PFSK-1 (cell line): Measurements from ENCODE around the gene KMT2B.
A peak's percentile ranks its signal among the peaks of the same experiment; 100 is the strongest.

Source experiments
- FOXP2 ChIP-seq: optimal IDR thresholded peaks from 2 replicates; pipeline ENCODE3; 2011; ENCODE audit warnings: borderline replicate concordance, control low read depth, inconsistent platforms; ENCODE audit not compliant: insufficient read depth; ENCODE audit errors: extremely low read length, extremely low read depth
- POLR2AphosphoS5 ChIP-seq: IDR thresholded peaks from 2 replicates; pipeline ENCODE4 v1.6.1; 2012; ENCODE audit warnings: low read depth, mild to moderate bottlenecking, control low read depth, low read length, moderate library complexity
- SIN3A ChIP-seq: IDR thresholded peaks from 2 replicates; pipeline ENCODE4 v1.6.1; 2012; ENCODE audit warnings: mild to moderate bottlenecking, low read length, moderate library complexity, borderline replicate concordance; ENCODE audit not compliant: insufficient read depth
- TAF1 ChIP-seq: IDR thresholded peaks from 2 replicates; pipeline ENCODE4 v1.6.1; 2012; ENCODE audit warnings: low read length, control low read depth, borderline replicate concordance; ENCODE audit not compliant: insufficient read depth
- TF ChIP-seq, protein P1 (sequence below), 2 experiments: IDR thresholded peaks; 2 replicates each; pipeline versions ENCODE4 v1.6.1 to v1.8.0; 2011 to 2012; ENCODE audit warnings: low read depth in 2 of 2, low read length in 2 of 2, control low read depth in 1 of 2, inconsistent platforms in 1 of 2, mild to moderate bottlenecking in 1 of 2, moderate library complexity in 1 of 2; ENCODE audit not compliant: insufficient read depth in 1 of 2

Gene KMT2B

DNA sequence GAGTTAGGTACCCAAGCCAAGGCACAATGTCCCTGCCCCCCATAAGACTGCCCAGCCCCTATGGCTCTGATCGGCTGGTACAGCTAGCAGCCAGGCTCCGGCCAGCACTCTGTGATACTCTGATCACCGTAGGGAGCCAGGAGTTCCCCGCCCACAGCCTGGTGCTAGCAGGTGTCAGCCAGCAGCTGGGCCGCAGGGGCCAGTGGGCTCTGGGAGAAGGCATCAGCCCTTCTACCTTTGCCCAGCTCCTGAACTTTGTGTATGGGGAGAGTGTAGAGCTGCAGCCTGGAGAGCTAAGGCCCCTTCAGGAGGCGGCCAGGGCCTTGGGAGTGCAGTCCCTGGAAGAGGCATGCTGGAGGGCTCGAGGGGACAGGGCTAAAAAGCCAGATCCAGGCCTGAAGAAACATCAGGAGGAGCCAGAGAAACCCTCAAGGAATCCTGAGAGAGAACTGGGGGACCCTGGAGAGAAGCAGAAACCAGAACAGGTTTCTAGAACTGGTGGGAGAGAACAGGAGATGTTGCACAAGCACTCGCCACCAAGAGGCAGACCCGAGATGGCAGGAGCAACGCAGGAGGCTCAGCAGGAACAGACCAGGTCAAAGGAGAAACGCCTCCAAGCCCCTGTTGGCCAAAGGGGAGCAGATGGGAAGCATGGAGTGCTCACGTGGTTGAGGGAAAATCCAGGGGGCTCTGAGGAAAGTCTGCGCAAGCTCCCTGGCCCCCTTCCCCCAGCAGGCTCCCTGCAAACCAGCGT, 3.0 kb upstream of the KMT2B start:
- TF ChIP-seq TAF1, result no peak
- TF ChIP-seq POLR2AphosphoS5, result no peak
- TF ChIP-seq, protein P1, sequence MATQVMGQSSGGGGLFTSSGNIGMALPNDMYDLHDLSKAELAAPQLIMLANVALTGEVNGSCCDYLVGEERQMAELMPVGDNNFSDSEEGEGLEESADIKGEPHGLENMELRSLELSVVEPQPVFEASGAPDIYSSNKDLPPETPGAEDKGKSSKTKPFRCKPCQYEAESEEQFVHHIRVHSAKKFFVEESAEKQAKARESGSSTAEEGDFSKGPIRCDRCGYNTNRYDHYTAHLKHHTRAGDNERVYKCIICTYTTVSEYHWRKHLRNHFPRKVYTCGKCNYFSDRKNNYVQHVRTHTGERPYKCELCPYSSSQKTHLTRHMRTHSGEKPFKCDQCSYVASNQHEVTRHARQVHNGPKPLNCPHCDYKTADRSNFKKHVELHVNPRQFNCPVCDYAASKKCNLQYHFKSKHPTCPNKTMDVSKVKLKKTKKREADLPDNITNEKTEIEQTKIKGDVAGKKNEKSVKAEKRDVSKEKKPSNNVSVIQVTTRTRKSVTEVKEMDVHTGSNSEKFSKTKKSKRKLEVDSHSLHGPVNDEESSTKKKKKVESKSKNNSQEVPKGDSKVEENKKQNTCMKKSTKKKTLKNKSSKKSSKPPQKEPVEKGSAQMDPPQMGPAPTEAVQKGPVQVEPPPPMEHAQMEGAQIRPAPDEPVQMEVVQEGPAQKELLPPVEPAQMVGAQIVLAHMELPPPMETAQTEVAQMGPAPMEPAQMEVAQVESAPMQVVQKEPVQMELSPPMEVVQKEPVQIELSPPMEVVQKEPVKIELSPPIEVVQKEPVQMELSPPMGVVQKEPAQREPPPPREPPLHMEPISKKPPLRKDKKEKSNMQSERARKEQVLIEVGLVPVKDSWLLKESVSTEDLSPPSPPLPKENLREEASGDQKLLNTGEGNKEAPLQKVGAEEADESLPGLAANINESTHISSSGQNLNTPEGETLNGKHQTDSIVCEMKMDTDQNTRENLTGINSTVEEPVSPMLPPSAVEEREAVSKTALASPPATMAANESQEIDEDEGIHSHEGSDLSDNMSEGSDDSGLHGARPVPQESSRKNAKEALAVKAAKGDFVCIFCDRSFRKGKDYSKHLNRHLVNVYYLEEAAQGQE (IDR thresholded peaks at IDR 0.05; ENCODE audit: insufficient read depth in 1 of 2, low read depth in 2 of 2, low read length in 2 of 2), result no peak
- no peak for TF ChIP-seq FOXP2
- TF ChIP-seq SIN3A, result no peak

DNA sequence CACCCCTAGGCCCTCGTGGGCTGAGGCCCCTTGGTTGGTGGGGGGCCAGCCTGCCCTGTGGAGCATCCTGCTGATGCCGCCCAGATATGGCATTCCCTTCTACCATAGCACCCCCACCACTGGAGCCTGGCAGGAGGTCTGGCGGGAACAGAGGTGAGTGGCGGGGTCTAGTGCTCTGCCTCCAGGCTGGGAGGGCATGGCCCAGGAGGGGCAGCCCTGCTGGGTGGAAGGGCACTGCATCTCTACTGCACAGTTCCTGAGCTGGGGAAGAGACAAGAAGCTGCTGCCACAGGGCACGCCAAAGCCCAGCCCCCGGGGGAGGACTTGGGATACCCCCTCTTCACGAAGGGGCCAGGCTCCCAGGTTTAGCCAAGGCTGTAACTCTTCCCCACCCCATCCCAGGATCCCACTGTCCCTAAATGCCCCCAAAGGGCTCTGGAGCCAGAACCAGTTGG, 2.4 kb upstream of the KMT2B start:
- TF ChIP-seq POLR2AphosphoS5, result no peak
- TF ChIP-seq, protein P1 (IDR thresholded peaks at IDR 0.05; ENCODE audit: insufficient read depth in 1 of 2, low read depth in 2 of 2, low read length in 2 of 2), result no peak
- TF ChIP-seq TAF1, result no peak
- no peak for TF ChIP-seq FOXP2
- TF ChIP-seq SIN3A, result no peak

- TF ChIP-seq TAF1 (no peak; the same call in 1 of the 2 replicates), FOXP2 (no peak), SIN3A (no peak), POLR2AphosphoS5 (no peak)
- TF ChIP-seq, protein P1 (IDR thresholded peaks at IDR 0.05; ENCODE audit: insufficient read depth in 1 of 2, low read depth in 2 of 2, low read length in 2 of 2), result no peak
Observed at GRCh38 chr19:35715981-35716800, 1.6 kb upstream of the KMT2B start.

DNA sequence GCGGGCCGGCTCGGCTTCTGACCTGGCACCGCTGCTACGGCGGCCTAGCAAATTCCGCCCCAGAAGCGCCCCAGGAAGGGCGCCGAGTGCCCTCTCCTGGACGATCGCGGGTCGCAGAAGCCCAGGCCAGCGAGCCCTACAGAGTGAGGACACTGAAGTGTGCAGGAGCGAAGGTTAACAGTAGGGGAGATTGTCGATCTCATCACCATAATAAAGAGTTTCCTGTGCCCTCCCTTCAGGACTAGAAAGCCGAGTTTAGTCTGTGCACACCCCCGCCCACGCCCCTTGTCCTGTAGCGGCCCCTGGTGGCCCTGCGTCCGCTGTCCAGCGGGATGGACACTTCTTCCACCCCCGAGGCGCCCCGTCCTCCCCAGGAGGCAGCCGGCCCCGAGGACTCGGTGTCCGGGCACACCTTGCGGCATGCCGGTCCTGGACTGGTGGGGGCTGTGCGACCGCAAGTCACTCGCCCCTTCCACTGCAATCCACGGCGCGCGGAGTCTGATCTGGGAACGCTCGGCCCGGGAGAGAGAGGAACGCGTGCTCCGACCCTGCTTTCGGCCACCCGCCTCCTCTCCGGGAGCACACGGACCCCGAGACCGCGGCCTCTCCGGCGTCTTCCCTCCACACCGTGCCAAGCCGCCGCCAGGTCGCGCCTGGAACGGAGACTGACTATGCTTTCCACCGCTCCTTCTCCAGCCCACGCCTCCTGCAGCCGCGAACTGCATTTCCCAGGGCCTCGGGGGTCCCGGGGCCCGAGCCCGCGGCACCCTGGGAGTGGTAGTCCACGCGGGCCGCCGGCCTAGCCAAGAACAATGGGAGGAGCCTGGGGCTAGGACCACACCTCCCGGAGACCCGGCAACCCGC, 770 bp upstream of the KMT2B start:
- peak; percentile 85 for TF ChIP-seq POLR2AphosphoS5
- peak; percentile 19; the same call in 1 of the 2 replicates for TF ChIP-seq TAF1
- TF ChIP-seq FOXP2, result peak; percentile 77
- TF ChIP-seq, protein P1 (IDR thresholded peaks at IDR 0.05; ENCODE audit: insufficient read depth in 1 of 2, low read depth in 2 of 2, low read length in 2 of 2), result 0 out of 4 replicates have a peak, but pooled peaks of 1 of the 2 experiments have one; percentile 42
- TF ChIP-seq SIN3A, result peak; percentile 58; the same call in 1 of the 2 replicates
